Activated CD8-positive, alpha-beta memory T cell treated with anti-CD3 and anti-CD28 coated beads for 48 hours (primary cell): Measurements from ENCODE around the gene TBCD.

Source experiments
- DNase-seq, 3 experiments: peaks; one replicate each; pipeline ENCODE4 v3.0.0-alpha.2; 2020; ENCODE audit warnings: low read depth in 2 of 3, low spot score in 2 of 3

The TBCD gene

GRCh38 chr17:82831041-82831817, 79.4 kb downstream of the TBCD start:
- no peak for DNase-seq

GRCh38 chr17:82831818-82832200, 79.9 kb downstream of the TBCD start:
- DNase-seq: no peak

- no peak for DNase-seq
Observed at GRCh38 chr17:82832411-82832810, 80.5 kb downstream of the TBCD start.

- no peak for DNase-seq
Observed at GRCh38 chr17:82832881-82833475, 81.1 kb downstream of the TBCD start.

GRCh38 chr17:82835122-82835521, 83.3 kb downstream of the TBCD start:
- no peak for DNase-seq

GRCh38 chr17:82835766-82836512, 84.1 kb downstream of the TBCD start:
- no peak for DNase-seq

- DNase-seq: no peak
Observed at GRCh38 chr17:82836823-82837357, 85.0 kb downstream of the TBCD start.

- DNase-seq: no peak
Observed at GRCh38 chr17:82837586-82838320, 85.9 kb downstream of the TBCD start.

GRCh38 chr17:82838386-82839063, 86.7 kb downstream of the TBCD start:
- no peak for DNase-seq

GRCh38 chr17:82839617-82840292, 87.9 kb downstream of the TBCD start, which contains the start of gene ZNF750:
TSS of gene ZNF750 (minus strand) at chr17:82840022. CDS start at chr17:82832454, 7,568 bp downstream.
- no peak for DNase-seq

- DNase-seq: no peak
Observed at GRCh38 chr17:82840431-82840831, 88.6 kb downstream of the TBCD start.

- no peak for DNase-seq
Observed at GRCh38 chr17:82841921-82842596, 90.2 kb downstream of the TBCD start.

- DNase-seq: no peak
Observed at GRCh38 chr17:82843904-82844680, 92.2 kb downstream of the TBCD start.

- no peak for DNase-seq
Observed at GRCh38 chr17:82844796-82845162, 92.9 kb downstream of the TBCD start.

- DNase-seq: no peak
Observed at GRCh38 chr17:82845163-82845807, 93.4 kb downstream of the TBCD start.

GRCh38 chr17:82846061-82846691, 94.3 kb downstream of the TBCD start:
- DNase-seq: no peak

- no peak for DNase-seq
Observed at GRCh38 chr17:82848022-82848592, 96.2 kb downstream of the TBCD start.
